PC-9 (cell line): ENCODE measurements around the gene RHD.
"Not testable (repeated sequence)": the region's sequence is repeated elsewhere in the genome, so short reads cannot be mapped to it uniquely, and the experiment has no call there.

Experiments
- EZH2 ChIP-seq: fragments of 200-600 bp; sonication (generic); IDR thresholded peaks from 2 replicates; pipeline ENCODE4 v1.8.0; 2017; ENCODE audit warnings: antibody characterized with exemption, low read depth
- TF ChIP-seq, protein P1 (sequence below): fragments of 200-600 bp; sonication (generic); conservative IDR thresholded peaks from 2 replicates; pipeline ENCODE4 v1.6.1; 2017; ENCODE audit warnings: mixed run types, antibody characterized with exemption, mild to moderate bottlenecking, moderate library complexity

DNA sequence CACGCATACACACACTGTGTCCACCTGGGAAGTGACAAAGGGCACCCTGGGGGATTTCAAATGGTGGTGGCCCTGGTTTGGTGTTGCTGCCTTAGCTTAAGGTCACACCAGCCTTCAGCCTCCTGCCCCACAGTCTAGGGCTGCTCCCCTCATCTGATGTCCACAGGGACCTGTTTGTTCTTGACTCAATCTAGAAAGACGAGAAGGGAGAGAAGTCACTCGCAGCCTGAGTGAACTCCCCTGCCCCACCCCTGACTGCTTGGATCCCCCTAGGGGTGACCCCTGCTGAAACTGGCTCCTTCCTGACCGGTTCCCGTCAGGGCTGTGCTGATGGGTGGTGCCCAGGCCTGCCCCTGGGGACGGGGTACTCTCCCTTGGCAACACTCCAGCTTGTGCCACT, 14.9 kb downstream of the RHD start:
- TF ChIP-seq EZH2, result not testable (repeated sequence)
- TF ChIP-seq, protein P1, sequence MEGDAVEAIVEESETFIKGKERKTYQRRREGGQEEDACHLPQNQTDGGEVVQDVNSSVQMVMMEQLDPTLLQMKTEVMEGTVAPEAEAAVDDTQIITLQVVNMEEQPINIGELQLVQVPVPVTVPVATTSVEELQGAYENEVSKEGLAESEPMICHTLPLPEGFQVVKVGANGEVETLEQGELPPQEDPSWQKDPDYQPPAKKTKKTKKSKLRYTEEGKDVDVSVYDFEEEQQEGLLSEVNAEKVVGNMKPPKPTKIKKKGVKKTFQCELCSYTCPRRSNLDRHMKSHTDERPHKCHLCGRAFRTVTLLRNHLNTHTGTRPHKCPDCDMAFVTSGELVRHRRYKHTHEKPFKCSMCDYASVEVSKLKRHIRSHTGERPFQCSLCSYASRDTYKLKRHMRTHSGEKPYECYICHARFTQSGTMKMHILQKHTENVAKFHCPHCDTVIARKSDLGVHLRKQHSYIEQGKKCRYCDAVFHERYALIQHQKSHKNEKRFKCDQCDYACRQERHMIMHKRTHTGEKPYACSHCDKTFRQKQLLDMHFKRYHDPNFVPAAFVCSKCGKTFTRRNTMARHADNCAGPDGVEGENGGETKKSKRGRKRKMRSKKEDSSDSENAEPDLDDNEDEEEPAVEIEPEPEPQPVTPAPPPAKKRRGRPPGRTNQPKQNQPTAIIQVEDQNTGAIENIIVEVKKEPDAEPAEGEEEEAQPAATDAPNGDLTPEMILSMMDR, result not testable (repeated sequence)
